DOHH2 (cell line): Measurements from ENCODE around the gene LONP2.

Source experiments
- EZH2phosphoT487 ChIP-seq: fragments of 200-600 bp; sonication (generic); IDR thresholded peaks from 2 replicates; pipeline ENCODE4 v1.6.1; 2017; ENCODE audit warnings: borderline replicate concordance, mild to moderate bottlenecking, antibody characterized with exemption, low read length, moderate library complexity, mixed read lengths
- TF ChIP-seq, protein P1 (sequence below): fragments of 200-600 bp; sonication (generic); IDR thresholded peaks from one replicate; pipeline ENCODE4 v1.5.1; 2014; ENCODE audit warnings: antibody characterized with exemption, mild to moderate bottlenecking, low read depth, low read length; ENCODE audit not compliant: poor library complexity, severe bottlenecking

DNA sequence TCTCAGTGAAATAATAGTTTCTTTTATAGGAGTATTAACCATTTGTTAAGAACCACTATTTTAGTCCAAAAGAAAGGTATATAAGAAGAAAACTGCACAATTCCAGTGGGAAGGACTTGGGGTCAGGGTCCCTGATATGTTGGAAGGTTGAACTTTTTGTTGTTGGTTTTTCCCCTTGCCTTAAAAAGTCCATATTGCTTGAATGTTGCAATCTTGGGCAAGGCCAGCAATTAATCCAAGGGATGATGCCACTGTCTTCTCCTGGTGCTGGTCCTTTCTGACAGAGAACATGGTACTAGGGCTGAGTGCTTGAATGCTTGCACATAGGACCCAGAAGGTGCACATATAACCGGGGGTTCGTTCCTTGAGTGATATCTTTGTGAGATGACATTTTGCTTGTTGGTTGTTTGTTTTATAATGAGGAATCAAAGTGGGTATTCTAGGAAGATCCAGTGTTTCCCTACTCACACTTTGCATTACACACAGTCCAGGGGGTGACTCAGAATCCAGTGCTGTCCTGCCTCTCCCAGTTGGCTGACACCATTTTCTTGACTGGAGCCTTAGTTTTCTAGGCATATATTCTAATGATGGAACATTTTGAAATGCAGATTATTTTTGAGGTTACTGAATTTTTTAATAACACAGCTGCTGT lies 86.2 kb downstream of the LONP2 start:
- TF ChIP-seq, protein P1, sequence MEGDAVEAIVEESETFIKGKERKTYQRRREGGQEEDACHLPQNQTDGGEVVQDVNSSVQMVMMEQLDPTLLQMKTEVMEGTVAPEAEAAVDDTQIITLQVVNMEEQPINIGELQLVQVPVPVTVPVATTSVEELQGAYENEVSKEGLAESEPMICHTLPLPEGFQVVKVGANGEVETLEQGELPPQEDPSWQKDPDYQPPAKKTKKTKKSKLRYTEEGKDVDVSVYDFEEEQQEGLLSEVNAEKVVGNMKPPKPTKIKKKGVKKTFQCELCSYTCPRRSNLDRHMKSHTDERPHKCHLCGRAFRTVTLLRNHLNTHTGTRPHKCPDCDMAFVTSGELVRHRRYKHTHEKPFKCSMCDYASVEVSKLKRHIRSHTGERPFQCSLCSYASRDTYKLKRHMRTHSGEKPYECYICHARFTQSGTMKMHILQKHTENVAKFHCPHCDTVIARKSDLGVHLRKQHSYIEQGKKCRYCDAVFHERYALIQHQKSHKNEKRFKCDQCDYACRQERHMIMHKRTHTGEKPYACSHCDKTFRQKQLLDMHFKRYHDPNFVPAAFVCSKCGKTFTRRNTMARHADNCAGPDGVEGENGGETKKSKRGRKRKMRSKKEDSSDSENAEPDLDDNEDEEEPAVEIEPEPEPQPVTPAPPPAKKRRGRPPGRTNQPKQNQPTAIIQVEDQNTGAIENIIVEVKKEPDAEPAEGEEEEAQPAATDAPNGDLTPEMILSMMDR, result no peak
- no peak for TF ChIP-seq EZH2phosphoT487
